NCI-H1092 (cell line): Measurements from ENCODE around the gene PLEKHA1.
A peak's percentile ranks its signal among the peaks of the same experiment; 100 is the strongest.

Experiments
- DNase-seq: peaks from one replicate; lab custom pipeline; 2025; lab: John Stamatoyannopoulos, UW

Gene PLEKHA1

GRCh38 chr10:122422266-122422989 lies 47.9 kb downstream of the PLEKHA1 start:
- no peak for DNase-seq

GRCh38 chr10:122424059-122424458 lies 49.6 kb downstream of the PLEKHA1 start:
- DNase-seq: no peak

- no peak for DNase-seq
These were observed 52.3 kb downstream of the PLEKHA1 start for GRCh38 chr10:122426829-122427228.

- no peak for DNase-seq
These were observed 52.8 kb downstream of the PLEKHA1 start for GRCh38 chr10:122427280-122427679.

- DNase-seq: peak; percentile 7
These were observed 60.8 kb downstream of the PLEKHA1 start for GRCh38 chr10:122435212-122435827.

- DNase-seq: no peak
These were observed 67.5 kb downstream of the PLEKHA1 start for GRCh38 chr10:122441961-122442360.

GRCh38 chr10:122445469-122445868 lies 71.0 kb downstream of the PLEKHA1 start:
- DNase-seq: no peak

- no peak for DNase-seq
These were observed 71.4 kb downstream of the PLEKHA1 start for GRCh38 chr10:122445904-122446303.

GRCh38 chr10:122446668-122447423 lies 72.3 kb downstream of the PLEKHA1 start:
- DNase-seq: no peak

- DNase-seq: no peak
These were observed 74.1 kb downstream of the PLEKHA1 start for GRCh38 chr10:122448600-122448999.

GRCh38 chr10:122449153-122449552 lies 74.6 kb downstream of the PLEKHA1 start:
- no peak for DNase-seq

- DNase-seq: no peak
These were observed 76.0 kb downstream of the PLEKHA1 start for GRCh38 chr10:122450353-122450990.

GRCh38 chr10:122454071-122454470 lies 79.6 kb downstream of the PLEKHA1 start:
- no peak for DNase-seq

GRCh38 chr10:122454603-122455080 lies 80.1 kb downstream of the PLEKHA1 start, which contains the start of gene ARMS2:
ARMS2 (plus strand) TSS chr10:122454653; CDS start chr10:122454728, 75 bp downstream.
- DNase-seq: no peak

- no peak for DNase-seq
These were observed 81.0 kb downstream of the PLEKHA1 start for GRCh38 chr10:122455376-122456079.

GRCh38 chr10:122457934-122458333 lies 83.4 kb downstream of the PLEKHA1 start:
- DNase-seq: no peak

GRCh38 chr10:122458693-122459092 lies 84.2 kb downstream of the PLEKHA1 start:
- DNase-seq: no peak

- DNase-seq: no peak
These were observed 85.2 kb downstream of the PLEKHA1 start for GRCh38 chr10:122459561-122460273.

GRCh38 chr10:122460891-122461293 lies 86.4 kb downstream of the PLEKHA1 start:
- no peak for DNase-seq

GRCh38 chr10:122461367-122461728 lies 86.8 kb downstream of the PLEKHA1 start, which contains the start of gene HTRA1:
HTRA1 (plus strand) TSS chr10:122461553; CDS start chr10:122461653, 100 bp downstream.
- no peak for DNase-seq
